Osteocyte (in vitro differentiated cells): ENCODE results near the gene PODN. TPM values are rescaled to one million over a fixed set of nuclear protein-coding genes. Genes with fewer than 3 reads are reported as not detected.

Source experiments
- DNase-seq: peaks from one replicate; pipeline ENCODE4 v3.0.0; 2021; ENCODE audit warnings: mixed read lengths; ENCODE audit not compliant: unreplicated experiment; ENCODE audit errors: extremely low spot score
- H3K27ac Mint-ChIP-seq: one replicate; pipeline ENCODE4 v1.8.0; 2021; ENCODE audit warnings: mild to moderate bottlenecking, mixed read lengths; ENCODE audit not compliant: unreplicated experiment
- H3K27me3 Mint-ChIP-seq: one replicate; pipeline ENCODE4 v1.8.0; 2021; ENCODE audit warnings: mixed read lengths; ENCODE audit not compliant: unreplicated experiment
- H3K36me3 Mint-ChIP-seq: one replicate; pipeline ENCODE4 v1.8.0; 2021; ENCODE audit warnings: mixed read lengths; ENCODE audit not compliant: unreplicated experiment
- H3K4me1 Mint-ChIP-seq: one replicate; pipeline ENCODE4 v1.8.0; 2021; ENCODE audit warnings: mixed read lengths; ENCODE audit not compliant: unreplicated experiment
- H3K4me3 Mint-ChIP-seq: one replicate; pipeline ENCODE4 v1.8.0; 2021; ENCODE audit warnings: mild to moderate bottlenecking, moderate library complexity, mixed read lengths; ENCODE audit not compliant: unreplicated experiment
- H3K9me3 Mint-ChIP-seq: one replicate; pipeline ENCODE4 v1.8.0; 2021; ENCODE audit warnings: mixed read lengths; ENCODE audit not compliant: unreplicated experiment
- total RNA-seq: library from RNA; stranded (reverse); gene quantifications from 2 replicates; pipeline ENCODE4 v1.2.1, GENCODE V29; 2021
- TF ChIP-seq, protein P1 (sequence below): fragments of 200-600 bp; sonication (generic); IDR thresholded peaks from 2 replicates; pipeline ENCODE4 v1.5.0; 2021; ENCODE audit warnings: antibody characterized with exemption, mild to moderate bottlenecking, moderate library complexity

PODN gene
- total RNA-seq, 1 donor from 2014 or later = 6.6 TPM

DNA sequence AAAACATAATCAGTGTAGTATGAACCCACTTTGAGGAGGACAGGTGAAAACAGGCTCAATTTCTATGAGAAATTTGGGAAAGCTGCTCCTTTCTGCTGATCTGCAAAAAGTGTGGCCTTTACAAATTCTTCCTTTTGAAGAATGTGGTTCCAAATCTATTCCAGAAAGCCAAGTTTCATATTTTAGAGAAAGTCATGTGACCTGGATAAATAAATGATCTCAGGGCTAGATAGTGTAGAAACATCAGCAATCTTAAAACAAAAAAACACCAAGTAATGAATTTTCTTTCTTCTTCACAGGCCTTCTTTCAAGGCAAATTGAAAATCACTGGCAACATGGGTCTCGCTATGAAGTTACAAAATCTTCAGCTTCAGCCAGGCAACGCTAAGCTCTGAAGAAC, 11.7 kb upstream of the PODN start:
- H3K9me3 Mint-ChIP-seq = no peaks in the 10 kb centered on the region
- H3K4me3 Mint-ChIP-seq = no peak overlapping the region
- peaks cover 59% of the 10 kb centered on the region for H3K36me3 Mint-ChIP-seq
- DNase-seq = no peak
- TF ChIP-seq, protein P1, sequence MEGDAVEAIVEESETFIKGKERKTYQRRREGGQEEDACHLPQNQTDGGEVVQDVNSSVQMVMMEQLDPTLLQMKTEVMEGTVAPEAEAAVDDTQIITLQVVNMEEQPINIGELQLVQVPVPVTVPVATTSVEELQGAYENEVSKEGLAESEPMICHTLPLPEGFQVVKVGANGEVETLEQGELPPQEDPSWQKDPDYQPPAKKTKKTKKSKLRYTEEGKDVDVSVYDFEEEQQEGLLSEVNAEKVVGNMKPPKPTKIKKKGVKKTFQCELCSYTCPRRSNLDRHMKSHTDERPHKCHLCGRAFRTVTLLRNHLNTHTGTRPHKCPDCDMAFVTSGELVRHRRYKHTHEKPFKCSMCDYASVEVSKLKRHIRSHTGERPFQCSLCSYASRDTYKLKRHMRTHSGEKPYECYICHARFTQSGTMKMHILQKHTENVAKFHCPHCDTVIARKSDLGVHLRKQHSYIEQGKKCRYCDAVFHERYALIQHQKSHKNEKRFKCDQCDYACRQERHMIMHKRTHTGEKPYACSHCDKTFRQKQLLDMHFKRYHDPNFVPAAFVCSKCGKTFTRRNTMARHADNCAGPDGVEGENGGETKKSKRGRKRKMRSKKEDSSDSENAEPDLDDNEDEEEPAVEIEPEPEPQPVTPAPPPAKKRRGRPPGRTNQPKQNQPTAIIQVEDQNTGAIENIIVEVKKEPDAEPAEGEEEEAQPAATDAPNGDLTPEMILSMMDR = no peak
- peaks cover 32% of the 10 kb centered on the region for H3K4me1 Mint-ChIP-seq
- H3K27me3 Mint-ChIP-seq = no peaks in the 10 kb centered on the region
- H3K27ac Mint-ChIP-seq = no peak overlapping the region

DNA sequence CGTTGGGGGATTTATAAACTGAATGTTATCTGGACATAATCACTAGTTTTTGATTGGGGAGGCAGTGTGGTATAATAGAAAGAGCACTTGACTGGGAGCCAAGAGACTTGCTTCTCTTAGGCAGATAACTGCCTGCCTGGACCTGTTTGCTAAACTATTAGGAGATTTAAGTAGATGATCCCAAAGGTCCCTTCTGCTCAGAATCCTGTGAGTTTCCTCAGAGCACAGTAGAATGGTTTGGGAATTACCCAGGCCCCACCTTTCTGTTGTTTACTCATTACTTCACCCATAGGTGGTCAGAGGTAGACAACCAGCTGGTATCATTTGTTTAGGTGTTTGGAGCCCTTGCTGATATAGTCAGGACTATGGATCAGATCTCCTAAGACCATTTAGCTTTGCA, 10.3 kb upstream of the PODN start:
- H3K4me3 Mint-ChIP-seq = no peak overlapping the region
- no peak overlapping the region for H3K27ac Mint-ChIP-seq
- TF ChIP-seq, protein P1 = no peak
- peaks cover 58% of the 10 kb centered on the region for H3K36me3 Mint-ChIP-seq
- H3K9me3 Mint-ChIP-seq = no peaks in the 10 kb centered on the region
- H3K27me3 Mint-ChIP-seq = no peaks in the 10 kb centered on the region
- peaks cover 28% of the 10 kb centered on the region for H3K4me1 Mint-ChIP-seq
- DNase-seq = no peak

DNA sequence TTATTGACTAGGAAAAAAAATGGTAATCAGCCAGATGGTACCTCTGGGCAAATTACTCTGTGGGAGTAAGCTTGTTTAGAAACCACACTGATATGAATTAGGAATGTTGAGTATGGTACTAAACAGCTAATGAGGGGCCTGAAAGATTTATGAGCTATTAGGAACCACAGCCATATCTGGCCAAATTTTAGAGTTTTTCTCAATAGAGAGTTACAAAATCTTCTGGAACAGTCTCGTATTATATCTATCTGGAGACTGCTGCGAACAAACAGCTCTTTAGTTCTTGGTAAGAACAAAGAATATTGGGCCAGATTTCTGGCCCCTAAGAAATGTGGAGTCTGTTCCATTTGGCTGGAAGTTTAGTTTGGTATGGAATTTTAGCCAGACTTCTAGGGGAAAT, 4.9 kb upstream of the PODN start:
- peaks cover 20% of the 10 kb centered on the region for H3K27me3 Mint-ChIP-seq
- TF ChIP-seq, protein P1 = no peak
- H3K36me3 Mint-ChIP-seq = peaks cover 35% of the 10 kb centered on the region
- H3K9me3 Mint-ChIP-seq = no peaks in the 10 kb centered on the region
- H3K4me1 Mint-ChIP-seq = peaks cover 4% of the 10 kb centered on the region
- H3K4me3 Mint-ChIP-seq = no peak overlapping the region
- H3K27ac Mint-ChIP-seq = no peak overlapping the region
- no peak for DNase-seq

DNA sequence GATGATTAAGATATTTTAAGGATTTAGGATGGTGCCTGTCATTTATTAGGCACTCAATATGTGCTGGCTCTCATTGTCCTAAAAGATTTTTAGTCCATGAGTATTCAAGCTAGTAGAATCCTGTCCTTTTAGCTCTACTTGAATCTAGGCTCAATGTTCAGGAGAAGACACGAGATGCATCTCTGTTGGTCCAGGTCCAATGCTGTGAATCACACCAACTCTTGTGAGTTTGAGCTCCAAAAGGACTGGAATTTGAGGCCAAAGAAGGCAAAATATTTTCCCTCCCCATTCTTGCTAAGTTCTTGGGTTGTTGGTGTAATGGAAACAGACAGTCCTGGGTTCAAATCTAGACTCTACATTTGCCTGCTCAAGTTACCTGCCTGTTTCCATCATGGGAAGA, 1.4 kb upstream of the PODN start:
- H3K9me3 Mint-ChIP-seq = no peaks in the 10 kb centered on the region
- no peak overlapping the region for H3K4me3 Mint-ChIP-seq
- DNase-seq = no peak
- peaks cover 3% of the 10 kb centered on the region for H3K36me3 Mint-ChIP-seq
- TF ChIP-seq, protein P1 = no peak
- H3K4me1 Mint-ChIP-seq = peaks cover 7% of the 10 kb centered on the region
- no peak overlapping the region for H3K27ac Mint-ChIP-seq
- peaks cover 20% of the 10 kb centered on the region for H3K27me3 Mint-ChIP-seq

DNA sequence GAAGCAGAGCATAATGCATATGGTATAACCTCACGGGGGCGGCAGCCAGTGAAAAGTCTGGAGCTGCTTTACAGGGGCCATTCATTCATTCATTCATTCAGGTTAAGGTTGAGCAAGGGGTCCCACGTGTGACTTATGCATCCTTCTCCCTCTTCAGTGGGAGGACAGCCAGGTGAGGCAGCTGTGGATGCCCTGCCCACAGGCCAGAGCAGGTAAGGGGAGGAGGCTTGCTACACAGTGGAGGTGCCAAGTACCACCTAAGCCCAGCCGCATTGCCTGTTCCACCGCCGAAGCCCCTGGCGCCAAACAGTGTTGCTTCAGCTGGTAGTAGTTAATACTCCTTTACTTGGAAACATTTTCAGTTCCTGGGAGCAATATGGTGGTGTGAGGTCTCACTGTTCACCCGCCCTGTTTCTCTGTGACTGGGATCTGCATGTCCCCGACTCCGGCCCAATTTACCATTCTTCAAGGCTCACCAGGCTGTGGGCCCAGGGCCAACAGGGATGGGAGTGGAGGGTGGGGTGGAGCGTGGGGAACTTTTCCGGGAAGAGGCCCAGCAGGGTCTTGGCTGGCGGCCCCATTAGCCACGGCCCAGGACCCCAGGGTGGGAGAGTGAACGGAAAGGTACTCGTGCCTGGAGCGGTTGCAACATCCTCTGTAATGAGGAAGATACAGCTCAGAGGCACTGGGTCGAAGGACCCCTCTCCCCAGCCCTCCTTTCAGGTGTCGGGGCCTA, 722 bp upstream of the PODN start:
- no peak for DNase-seq
- H3K36me3 Mint-ChIP-seq = peaks cover 3% of the 10 kb centered on the region
- H3K4me3 Mint-ChIP-seq = peak overlapping the region; percentile 75
- TF ChIP-seq, protein P1 = no peak
- H3K27ac Mint-ChIP-seq = no peak overlapping the region
- H3K27me3 Mint-ChIP-seq = peaks cover 20% of the 10 kb centered on the region
- H3K9me3 Mint-ChIP-seq = no peaks in the 10 kb centered on the region
- peaks cover 7% of the 10 kb centered on the region for H3K4me1 Mint-ChIP-seq
